Calu3 (cell line): ENCODE results near the gene DNAJA4. TPM values are rescaled to one million over a fixed set of nuclear protein-coding genes. Genes with fewer than 3 reads are reported as not detected.

ENCODE experiments used
- BruUV-seq: library from RNA; stranded (reverse); fragments of 400-500 nt; replicated peaks from 2 replicates; lab custom pipeline; 2021; lab: Mats Ljungman, UMichigan
- CTCF ChIA-PET: fragments of 300-600 bp; sonication (Branson Sonifier 250); formaldehyde crosslinking; loops from one replicate; lab custom pipeline; 2022; ENCODE audit warnings: antibody characterized with exemption; lab: Charles Lee
- DNase-seq: peaks from one replicate; pipeline ENCODE4 v3.0.0; 2022
- H3K27ac Mint-ChIP-seq: one replicate; pipeline ENCODE4 v1.8.0; 2022; ENCODE audit warnings: mixed read lengths; ENCODE audit not compliant: unreplicated experiment
- H3K27me3 Mint-ChIP-seq: one replicate; pipeline ENCODE4 v1.8.0; 2022; ENCODE audit warnings: mixed read lengths; ENCODE audit not compliant: unreplicated experiment
- H3K36me3 Mint-ChIP-seq: one replicate; pipeline ENCODE4 v1.8.0; 2022; ENCODE audit warnings: mild to moderate bottlenecking, moderate library complexity, mixed read lengths; ENCODE audit not compliant: insufficient read depth, unreplicated experiment
- H3K4me1 Mint-ChIP-seq: one replicate; pipeline ENCODE4 v1.8.0; 2022; ENCODE audit warnings: mild to moderate bottlenecking, low read depth, mixed read lengths; ENCODE audit not compliant: unreplicated experiment
- H3K4me3 Mint-ChIP-seq: one replicate; pipeline ENCODE4 v1.8.0; 2022; ENCODE audit warnings: mild to moderate bottlenecking, low read depth, moderate library complexity, mixed read lengths; ENCODE audit not compliant: unreplicated experiment
- H3K9me3 Mint-ChIP-seq: one replicate; pipeline ENCODE4 v1.8.0; 2022; ENCODE audit warnings: low read depth, mixed read lengths; ENCODE audit not compliant: unreplicated experiment
- intact Hi-C: fragments of 100-400 bp; cut with micrococcal nuclease; formaldehyde crosslinking; loops from one replicate; pipeline ENCODE4 v1.10.0; 2022; ENCODE audit not compliant: unreplicated experiment
- total RNA-seq: library from RNA; stranded (reverse); gene quantifications from 2 replicates; pipeline ENCODE4 v1.2.3, GENCODE V29; 2022
- TF ChIP-seq, protein P1 (sequence below): fragments of 200-600 bp; IDR thresholded peaks from one replicate; pipeline ENCODE4 v1.8.0; 2022; ENCODE audit warnings: antibody characterized with exemption; ENCODE audit not compliant: unreplicated experiment

The DNAJA4 gene
- total RNA-seq, 1 experiment from 2014 or later: 53.6 TPM

DNA sequence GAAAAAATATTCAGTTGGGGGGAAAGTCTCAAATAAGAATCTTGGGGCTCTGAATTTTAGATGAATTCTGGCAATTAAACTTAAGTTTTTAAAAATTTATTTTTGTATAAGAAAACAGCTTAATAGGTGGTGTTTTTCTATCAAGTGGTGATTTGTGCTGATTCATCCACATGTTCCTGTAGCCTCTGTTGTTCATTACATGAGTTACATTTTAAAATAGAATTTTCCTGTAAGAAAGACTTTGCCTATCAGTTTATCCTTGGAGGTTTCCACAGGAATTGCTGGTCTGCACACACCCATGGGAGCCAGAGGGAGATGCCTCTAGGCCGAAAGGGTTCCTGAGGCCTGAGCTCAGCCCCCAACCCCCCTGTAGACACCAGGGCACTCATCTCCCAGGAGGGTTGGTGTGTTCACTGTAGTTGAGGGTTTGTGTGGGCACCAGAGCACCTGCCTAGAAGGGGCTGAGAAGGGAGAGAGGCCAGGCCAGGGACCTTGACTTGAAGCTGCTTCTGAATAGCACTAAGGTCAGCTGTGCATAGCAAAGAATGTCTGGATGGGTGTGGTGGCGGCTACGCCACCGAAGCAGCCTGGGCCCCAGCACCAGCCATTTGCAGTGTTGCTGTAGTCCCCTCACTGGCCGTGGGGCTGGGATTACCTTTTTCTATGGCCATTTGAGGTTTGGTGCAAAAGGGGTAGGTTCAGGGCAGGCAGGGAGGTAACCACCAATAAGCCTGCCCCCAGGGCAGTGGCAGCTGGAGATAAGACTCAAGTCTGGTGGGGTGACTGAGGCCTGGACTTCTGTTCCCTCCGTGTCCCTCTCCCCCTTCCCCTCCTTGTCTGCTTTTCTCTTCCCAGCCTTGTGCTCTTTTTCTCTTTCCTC lies 11.9 kb downstream of the DNAJA4 start:
- no peak overlapping the region for H3K27ac Mint-ChIP-seq
- H3K9me3 Mint-ChIP-seq: no peaks in the 10 kb centered on the region
- DNase-seq: no peak
- TF ChIP-seq, protein P1, sequence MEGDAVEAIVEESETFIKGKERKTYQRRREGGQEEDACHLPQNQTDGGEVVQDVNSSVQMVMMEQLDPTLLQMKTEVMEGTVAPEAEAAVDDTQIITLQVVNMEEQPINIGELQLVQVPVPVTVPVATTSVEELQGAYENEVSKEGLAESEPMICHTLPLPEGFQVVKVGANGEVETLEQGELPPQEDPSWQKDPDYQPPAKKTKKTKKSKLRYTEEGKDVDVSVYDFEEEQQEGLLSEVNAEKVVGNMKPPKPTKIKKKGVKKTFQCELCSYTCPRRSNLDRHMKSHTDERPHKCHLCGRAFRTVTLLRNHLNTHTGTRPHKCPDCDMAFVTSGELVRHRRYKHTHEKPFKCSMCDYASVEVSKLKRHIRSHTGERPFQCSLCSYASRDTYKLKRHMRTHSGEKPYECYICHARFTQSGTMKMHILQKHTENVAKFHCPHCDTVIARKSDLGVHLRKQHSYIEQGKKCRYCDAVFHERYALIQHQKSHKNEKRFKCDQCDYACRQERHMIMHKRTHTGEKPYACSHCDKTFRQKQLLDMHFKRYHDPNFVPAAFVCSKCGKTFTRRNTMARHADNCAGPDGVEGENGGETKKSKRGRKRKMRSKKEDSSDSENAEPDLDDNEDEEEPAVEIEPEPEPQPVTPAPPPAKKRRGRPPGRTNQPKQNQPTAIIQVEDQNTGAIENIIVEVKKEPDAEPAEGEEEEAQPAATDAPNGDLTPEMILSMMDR: no peak
- no peaks in the 10 kb centered on the region for H3K27me3 Mint-ChIP-seq
- CTCF ChIA-PET: no interaction called here
- H3K4me3 Mint-ChIP-seq: no peak overlapping the region
- BruUV-seq: no TSS peak
- intact Hi-C loops: no loop called here
- H3K36me3 Mint-ChIP-seq: peaks cover 26% of the 10 kb centered on the region
- no peaks in the 10 kb centered on the region for H3K4me1 Mint-ChIP-seq

DNA sequence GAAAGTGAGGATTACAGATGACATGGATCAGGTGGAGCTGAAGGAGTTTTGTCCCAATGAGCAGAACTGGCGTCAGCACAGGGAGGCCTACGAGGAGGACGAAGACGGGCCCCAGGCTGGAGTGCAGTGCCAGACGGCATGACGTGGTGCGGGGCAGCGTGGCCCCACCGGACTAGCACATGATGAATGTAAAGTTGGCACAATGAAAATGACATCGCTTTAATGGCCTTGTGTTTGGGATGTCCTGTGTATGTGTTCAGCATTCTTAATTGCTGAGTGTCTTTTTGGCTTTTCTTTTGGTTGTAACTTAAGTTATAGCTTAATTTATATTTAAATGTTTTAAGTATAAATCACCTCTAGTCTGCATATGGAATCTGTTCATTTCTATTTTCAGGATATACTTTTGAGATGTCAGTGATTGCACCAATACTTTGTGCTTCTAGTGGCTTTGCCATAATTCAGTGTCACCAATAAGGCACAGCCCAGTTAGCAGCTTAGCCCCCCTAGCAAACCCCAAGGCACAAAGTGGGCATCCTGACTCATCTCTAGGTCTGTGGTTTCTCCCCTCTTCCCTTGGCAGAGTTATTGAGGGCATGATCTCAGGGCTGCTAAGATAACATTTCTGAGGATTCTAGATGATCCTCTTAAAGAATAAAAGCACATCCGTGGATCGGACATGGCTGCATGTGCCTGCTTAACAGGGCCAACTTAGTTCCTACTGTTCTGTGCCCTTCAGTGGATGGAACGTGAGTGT lies 16.1 kb downstream of the DNAJA4 start:
- no peak for DNase-seq
- Mint-ChIP-seq H3K27me3 (no peaks in the 10 kb centered on the region), H3K4me1 (no peaks in the 10 kb centered on the region), H3K4me3 (no peak overlapping the region), H3K9me3 (no peaks in the 10 kb centered on the region), H3K36me3 (peaks cover 34% of the 10 kb centered on the region), H3K27ac (no peak overlapping the region)
- CTCF ChIA-PET: no interaction called here
- intact Hi-C loops: no loop called here
- BruUV-seq: no TSS peak
- TF ChIP-seq, protein P1: no peak

DNA sequence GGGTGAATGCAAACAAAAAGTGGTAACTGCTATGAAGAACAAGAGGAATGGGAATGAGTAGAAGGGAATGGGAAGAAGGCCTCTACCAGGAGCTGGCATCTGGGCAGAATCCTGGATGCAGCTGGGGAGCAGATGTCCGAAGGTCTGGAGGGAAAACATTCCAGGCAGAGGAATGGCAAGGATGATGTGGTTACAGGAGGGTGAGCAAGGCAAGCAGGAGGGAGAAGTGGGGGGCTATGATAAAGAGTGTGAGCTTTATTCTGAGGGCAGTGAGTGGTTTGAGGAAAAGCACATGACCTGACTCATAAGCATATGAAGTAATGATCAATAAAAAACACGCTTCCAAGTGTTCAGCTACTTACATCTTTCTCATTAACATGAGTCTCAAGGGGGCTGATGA lies 18.0 kb downstream of the DNAJA4 start:
- Mint-ChIP-seq H3K4me3 (no peak overlapping the region), H3K4me1 (no peaks in the 10 kb centered on the region), H3K27me3 (no peaks in the 10 kb centered on the region), H3K27ac (no peak overlapping the region), H3K36me3 (peaks cover 30% of the 10 kb centered on the region), H3K9me3 (no peaks in the 10 kb centered on the region)
- no TSS peak for BruUV-seq
- CTCF ChIA-PET: interaction anchor here (0.6 to 0.7 kb wide), 2 partner anchors 10 to 382 kb away, joined by 3 to 4 read pairs; no protein-coding TSS in a partner anchor
- intact Hi-C loops: no loop called here
- TF ChIP-seq, protein P1: no peak
- DNase-seq: no peak

DNA sequence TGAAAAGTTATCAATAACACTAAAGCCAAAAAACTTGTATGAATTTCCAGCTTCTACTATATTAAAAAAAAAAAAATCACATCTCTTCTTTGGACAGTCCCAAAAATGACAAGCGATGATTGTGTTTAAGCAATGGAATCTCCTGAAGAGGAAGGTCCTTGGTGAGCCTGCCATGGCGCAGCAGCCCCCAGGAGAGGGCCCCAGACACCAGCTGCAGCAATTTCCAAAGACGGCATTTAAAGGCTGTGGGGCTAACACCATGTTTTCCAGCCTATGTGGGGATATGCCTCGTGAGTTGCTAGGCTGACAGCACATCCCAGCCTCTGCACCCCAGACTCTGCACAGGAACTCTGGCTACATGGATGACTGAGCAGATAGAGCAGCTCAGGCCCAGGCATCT lies 20.4 kb downstream of the DNAJA4 start:
- CTCF ChIA-PET: interaction anchor here (0.6 kb wide), 1 partner anchor 10 kb away, joined by 3 read pairs; no protein-coding TSS in a partner anchor
- DNase-seq: no peak
- no peaks in the 10 kb centered on the region for H3K9me3 Mint-ChIP-seq
- no peaks in the 10 kb centered on the region for H3K27me3 Mint-ChIP-seq
- TF ChIP-seq, protein P1: no peak
- intact Hi-C loops: no loop called here
- no peak overlapping the region for H3K4me3 Mint-ChIP-seq
- no peaks in the 10 kb centered on the region for H3K4me1 Mint-ChIP-seq
- H3K36me3 Mint-ChIP-seq: peaks cover 25% of the 10 kb centered on the region
- BruUV-seq: no TSS peak
- no peak overlapping the region for H3K27ac Mint-ChIP-seq
